NCI-H1092 (cell line): ENCODE data around the gene TMEM17.

Experiments used
- DNase-seq: peaks from one replicate; lab custom pipeline; 2025; lab: John Stamatoyannopoulos, UW

Gene TMEM17

GRCh38 chr2:62472312-62472711, 33.7 kb downstream of the TMEM17 start:
- DNase-seq = no peak

DNA sequence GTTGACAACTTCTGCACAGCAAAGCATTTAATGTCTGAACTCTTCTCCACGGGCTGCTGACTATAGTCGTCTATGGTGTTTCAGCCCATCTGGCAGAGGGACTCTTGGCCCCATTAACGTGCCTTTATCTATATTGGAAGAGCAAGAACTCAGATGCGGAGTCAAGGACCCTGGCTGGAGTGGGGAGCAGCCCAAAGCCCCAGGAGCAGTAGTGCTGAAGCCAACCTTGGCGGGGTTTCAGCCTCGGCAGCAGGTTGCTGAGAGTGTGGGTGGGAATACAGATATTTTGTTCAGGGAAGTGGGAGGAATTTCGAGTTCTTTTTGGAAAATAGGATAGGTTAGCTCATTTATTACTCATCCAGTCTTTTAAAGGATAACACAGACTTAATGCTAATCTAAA, 34.2 kb downstream of the TMEM17 start:
- no peak for DNase-seq

GRCh38 chr2:62471404-62471803, 34.6 kb downstream of the TMEM17 start:
- DNase-seq = no peak

DNA sequence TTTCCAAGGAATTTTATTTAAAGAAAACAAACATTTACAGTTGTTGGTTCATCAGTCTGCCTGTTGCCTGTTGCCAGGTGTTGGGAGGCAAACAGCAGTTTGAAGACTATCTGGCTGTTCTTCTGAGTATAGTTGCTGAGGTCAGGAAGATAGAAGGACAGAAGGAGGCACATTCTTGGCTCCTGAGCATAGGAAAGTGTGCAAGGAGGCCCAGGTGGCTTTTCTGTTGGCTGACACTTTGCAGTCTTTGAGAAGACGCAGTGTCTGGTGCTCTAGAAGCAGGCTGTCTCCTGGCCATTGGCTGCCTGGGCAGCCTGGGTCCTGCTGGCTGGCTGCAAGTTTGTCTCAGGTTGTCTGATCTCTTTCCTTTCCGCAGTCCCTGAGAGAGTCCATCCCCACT, 36.4 kb downstream of the TMEM17 start:
- DNase-seq = no peak

DNA sequence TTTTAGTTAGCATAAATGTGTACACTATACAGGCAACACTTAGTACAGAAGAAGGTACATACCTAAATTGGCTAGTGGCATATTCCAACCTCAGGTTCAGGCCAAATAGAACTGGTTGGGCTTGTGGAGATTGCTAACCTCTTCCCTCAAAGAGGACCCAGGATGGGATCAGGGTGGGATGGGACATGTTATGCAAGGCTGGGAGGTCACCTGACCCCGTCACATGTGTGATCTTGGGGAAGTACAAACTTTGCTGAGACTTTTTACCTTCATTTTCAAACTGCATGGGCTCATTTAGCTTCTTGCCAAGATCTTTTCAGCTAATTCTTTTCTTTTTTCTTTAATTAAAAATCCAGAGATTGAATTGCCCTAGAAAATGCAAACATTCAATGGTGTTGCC, 36.9 kb downstream of the TMEM17 start:
- DNase-seq = no peak

- no peak for DNase-seq
Observed at GRCh38 chr2:62467475-62468321, 38.3 kb downstream of the TMEM17 start.

DNA sequence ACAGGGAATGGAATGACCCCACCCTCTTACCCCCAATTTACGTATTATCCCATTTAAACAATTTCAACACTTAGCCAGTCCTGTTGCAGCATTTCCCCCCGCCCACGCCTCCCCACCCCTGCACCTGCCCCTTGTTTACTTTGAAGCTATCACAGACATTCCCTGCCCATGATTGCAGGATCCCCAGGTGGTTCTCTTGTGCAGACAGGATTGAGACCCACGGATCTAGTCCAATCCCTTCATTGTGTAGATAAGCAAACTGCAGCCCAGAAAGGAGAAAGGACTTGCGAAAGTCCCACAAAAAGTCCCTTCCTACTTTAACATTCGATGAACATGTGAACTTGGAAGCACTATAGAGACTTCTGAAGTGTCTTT, 38.9 kb downstream of the TMEM17 start:
- no peak for DNase-seq

- no peak for DNase-seq
Observed at GRCh38 chr2:62466503-62466854, 39.5 kb downstream of the TMEM17 start.

DNA sequence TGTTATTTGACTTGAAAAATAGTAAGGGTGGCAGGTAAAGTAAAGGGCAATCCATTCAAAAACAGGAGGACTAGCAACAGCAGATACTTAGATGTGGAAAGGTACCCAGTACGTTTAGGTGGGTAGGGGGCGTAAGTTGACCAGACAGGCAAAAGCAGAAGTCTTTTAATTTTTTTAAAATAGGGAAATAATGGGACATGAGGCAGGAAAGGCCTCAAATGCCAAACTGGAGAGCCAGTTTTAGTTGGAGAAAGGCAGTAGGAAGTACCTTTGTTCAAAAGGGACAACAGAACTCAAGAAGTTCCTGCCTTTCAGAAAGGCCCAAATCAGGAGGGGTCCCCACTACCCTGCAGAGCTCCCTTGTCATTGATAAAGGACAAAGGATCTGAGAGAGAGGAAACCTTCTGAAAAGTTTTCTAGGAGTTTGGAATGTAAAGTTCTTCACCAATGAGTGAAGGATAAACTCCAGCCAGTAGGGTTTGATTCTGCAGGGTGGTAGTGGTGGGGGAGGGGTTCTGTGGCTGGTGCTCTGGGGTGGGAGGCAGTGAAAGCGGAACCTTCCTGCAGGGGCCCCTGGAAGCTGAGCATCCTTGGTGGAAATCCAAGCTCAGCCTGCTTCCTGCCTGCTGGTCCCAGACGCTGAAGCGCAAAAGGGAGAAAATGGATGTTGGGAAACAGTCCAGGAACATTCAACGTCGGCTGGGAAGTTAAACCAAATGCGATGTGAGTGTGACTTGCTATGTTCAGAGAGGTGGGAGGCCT, 40.1 kb downstream of the TMEM17 start:
- DNase-seq = no peak

DNA sequence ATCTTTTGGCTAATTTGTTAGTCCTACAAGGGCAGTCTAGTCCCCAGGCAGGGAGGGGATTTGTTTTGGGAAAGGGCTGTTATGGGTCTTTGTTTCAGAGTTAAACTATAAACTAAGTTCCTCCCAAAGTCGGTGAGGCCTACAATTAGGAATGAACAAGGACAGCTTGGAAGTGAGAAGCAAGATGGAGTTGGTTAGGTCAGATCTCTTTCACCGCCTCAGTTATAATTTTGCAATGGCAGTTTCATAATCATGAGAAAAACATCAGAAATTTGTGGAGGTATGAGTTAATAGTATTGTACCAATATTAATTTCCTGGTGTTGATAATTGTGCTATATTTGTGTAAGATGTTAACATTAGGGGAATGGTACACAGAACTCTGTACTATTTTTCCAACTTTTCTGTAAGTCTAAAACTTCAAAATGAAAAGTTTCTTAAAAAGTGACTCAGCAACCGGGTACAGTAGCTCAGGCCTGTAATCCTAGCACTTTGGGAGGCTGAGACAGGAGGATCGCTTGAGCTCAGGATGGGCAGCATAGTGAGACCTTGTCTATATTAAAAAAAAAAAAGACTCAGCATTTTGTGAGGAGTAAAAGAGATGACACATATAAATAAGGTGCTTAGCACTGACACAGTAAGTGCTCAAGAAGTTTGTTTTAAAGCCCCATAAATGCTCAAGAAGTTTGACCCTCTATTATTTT, 40.8 kb downstream of the TMEM17 start:
- no peak for DNase-seq

GRCh38 chr2:62464221-62465007, 41.6 kb downstream of the TMEM17 start:
- no peak for DNase-seq

- DNase-seq = no peak
Observed at GRCh38 chr2:62462211-62462610, 43.8 kb downstream of the TMEM17 start.

GRCh38 chr2:62461707-62462106, 44.3 kb downstream of the TMEM17 start:
- DNase-seq = no peak

DNA sequence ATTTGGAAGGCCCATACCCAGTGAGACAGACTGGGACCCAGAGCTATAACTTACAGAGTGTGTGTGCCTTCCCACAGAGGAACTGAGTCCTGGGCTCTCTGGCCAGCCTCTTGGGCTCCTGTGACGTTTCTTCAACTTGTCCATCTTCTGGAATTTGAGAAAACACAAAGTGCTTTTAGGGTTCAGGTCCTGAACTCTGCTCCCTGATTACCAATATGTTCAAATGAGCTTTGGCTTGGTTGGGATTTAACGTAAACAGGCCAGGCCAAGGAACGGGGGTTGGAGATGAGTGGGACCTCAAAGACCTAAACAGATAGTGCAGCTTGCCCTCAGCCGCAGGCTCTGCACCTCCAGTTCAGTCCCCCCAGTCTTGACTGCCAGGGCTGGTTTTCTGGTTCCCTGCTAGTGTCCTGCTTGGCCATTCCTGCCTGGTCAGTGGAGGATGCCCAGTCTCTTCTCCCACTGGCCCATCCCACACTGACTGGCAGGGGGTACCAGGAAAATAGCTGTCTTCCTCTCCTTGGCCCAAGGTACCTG, 44.9 kb downstream of the TMEM17 start:
- no peak for DNase-seq

DNA sequence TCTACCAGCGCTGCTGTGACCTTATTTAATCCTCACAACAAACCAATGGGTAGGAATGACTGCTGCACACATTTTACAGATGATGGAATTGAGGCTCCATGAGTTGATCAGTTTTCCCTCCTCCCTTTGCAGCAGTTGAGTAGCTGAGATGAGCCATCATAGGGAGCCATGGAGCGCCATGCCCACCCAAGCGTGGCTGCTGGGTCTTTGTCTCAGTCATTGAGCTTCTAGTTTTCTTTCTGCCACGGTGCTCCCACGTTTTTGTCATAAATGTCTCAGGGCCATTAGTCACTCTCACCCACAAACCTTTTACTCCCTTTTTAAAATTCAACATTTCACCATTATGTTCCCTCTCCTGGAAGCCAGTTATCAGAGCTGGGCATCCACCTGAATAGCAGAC, 45.8 kb downstream of the TMEM17 start:
- no peak for DNase-seq

DNA sequence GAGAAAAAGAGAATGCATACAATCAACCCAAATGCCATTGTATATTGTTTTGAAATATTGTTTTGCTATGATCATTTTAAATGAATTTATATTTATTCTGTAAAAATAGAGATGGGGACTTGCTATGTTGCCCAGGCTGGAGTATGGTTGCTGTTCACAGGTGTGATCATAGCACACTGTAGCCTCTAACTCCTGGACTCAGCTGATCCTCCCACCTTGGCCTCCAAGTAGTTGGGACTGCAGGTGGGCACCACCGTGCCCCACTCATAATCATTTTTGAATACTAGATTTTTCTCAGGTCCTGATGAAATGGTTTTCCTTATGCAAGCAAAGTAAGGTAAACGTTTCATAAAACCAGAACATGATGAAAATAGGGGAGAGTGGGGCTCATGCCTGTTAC, 46.3 kb downstream of the TMEM17 start:
- DNase-seq = no peak

DNA sequence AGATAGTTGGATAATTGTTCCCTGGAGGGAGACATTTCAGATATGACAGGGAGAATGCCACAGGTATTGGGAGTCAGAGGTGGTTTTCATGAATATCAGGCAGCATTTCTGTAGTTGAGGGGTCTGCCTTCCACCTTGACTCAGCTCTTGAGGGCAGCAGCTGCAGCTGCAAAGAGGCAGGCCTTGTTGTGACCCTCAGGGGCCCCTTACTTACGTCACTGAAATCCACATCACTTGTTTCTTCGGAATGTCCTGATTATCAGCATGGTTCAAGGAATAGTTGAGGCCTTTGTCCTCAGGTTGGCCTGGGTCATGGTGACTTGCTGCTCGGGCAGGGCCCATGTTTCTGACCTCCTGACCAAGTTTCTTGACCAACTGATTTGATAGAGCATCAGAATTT, 46.9 kb downstream of the TMEM17 start:
- DNase-seq = no peak

DNA sequence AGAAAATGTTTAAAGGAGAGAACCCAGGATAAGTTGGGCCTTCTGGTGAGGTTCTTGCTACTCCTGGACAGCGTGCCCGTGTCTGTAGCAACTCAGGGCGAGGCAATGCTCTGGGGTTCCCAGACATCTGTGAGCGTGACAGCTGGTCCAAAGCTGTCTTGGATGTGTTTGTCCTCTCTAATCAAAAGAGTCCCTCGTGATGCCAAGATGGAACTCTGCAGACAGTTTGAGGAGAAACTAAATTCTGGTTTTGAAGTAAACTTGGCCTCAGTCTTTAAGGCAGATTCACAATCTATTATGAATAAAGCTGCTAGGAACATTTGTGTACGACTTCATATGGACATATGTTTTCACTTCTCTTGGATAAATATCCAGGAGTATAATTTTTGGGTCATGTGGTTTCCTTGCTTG, 47.3 kb downstream of the TMEM17 start:
- no peak for DNase-seq

DNA sequence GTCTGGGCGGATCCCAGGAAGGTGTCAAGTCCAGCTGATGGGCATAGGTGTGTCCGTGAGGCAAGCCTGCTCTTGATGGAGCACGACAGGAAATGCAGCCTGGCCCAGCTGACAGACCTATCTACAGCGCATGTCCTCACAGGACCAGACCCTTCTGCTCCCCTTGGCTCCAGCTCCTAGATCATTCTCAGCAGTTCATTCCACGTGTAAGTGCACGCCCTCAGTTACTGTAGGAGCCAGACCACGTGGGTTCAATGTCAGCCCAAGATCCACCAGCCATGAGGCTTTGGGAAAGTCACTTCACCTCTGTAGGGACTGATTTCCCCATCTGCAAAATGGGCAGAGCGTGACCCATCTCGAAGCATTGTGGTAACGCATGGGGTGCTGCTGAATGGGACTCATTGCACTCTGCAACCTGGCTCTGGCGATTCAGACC, 47.8 kb downstream of the TMEM17 start:
- no peak for DNase-seq

- no peak for DNase-seq
Observed at GRCh38 chr2:62457556-62457955, 48.4 kb downstream of the TMEM17 start.

- peak; percentile 20 for DNase-seq
Observed at GRCh38 chr2:62456721-62457539, 49.1 kb downstream of the TMEM17 start.
